NCI-H748 treated with DMSO at 0.1 percent for 48 hours (cell line): ENCODE data around the gene EXOSC1.
A peak's percentile ranks its signal among the peaks of the same experiment; 100 is the strongest.
"Not testable (repeated sequence)": the region's sequence is repeated elsewhere in the genome, so short reads cannot be mapped to it uniquely, and the experiment has no call there.

Experiments
- DNase-seq: peaks from one replicate; lab custom pipeline; 2025; lab: John Stamatoyannopoulos, UW

The EXOSC1 gene

GRCh38 chr10:97445722-97446639 is at the start of gene EXOSC1, which contains the start of gene ZDHHC16:
Gene EXOSC1, minus strand, starts transcription at chr10:97446006. Its CDS starts 21 bp downstream, at chr10:97445985.
Gene ZDHHC16, plus strand, starts transcription at chr10:97446175. Its CDS starts 5,501 bp downstream, at chr10:97451676.
- DNase-seq: peak; percentile 72

- DNase-seq: no peak
Observed at GRCh38 chr10:97494863-97495506, 49.2 kb upstream of the EXOSC1 start.

- DNase-seq: no peak
Observed at GRCh38 chr10:97494151-97494550, 48.3 kb upstream of the EXOSC1 start.

- no peak for DNase-seq
Observed at GRCh38 chr10:97490592-97490991, 44.8 kb upstream of the EXOSC1 start.

- DNase-seq: no peak
Observed at GRCh38 chr10:97485647-97486281, 40.0 kb upstream of the EXOSC1 start.

GRCh38 chr10:97483921-97484320 is 38.1 kb upstream of the EXOSC1 start:
- no peak for DNase-seq

GRCh38 chr10:97483506-97483905 is 37.7 kb upstream of the EXOSC1 start:
- DNase-seq: no peak

GRCh38 chr10:97482381-97482780 is 36.6 kb upstream of the EXOSC1 start:
- no peak for DNase-seq

GRCh38 chr10:97481071-97481470 is 35.3 kb upstream of the EXOSC1 start:
- no peak for DNase-seq

- DNase-seq: no peak
Observed at GRCh38 chr10:97479939-97480338, 34.1 kb upstream of the EXOSC1 start.

- DNase-seq: not testable (repeated sequence)
Observed at GRCh38 chr10:97479410-97479809, 33.6 kb upstream of the EXOSC1 start.

- DNase-seq: no peak
Observed at GRCh38 chr10:97475936-97476594, 30.3 kb upstream of the EXOSC1 start.

- no peak for DNase-seq
Observed at GRCh38 chr10:97474918-97475317, 29.1 kb upstream of the EXOSC1 start.

GRCh38 chr10:97468781-97469180 is 23.0 kb upstream of the EXOSC1 start:
- DNase-seq: not testable (repeated sequence)

- DNase-seq: no peak
Observed at GRCh38 chr10:97468162-97468561, 22.4 kb upstream of the EXOSC1 start.

GRCh38 chr10:97466755-97467154 is 20.9 kb upstream of the EXOSC1 start:
- DNase-seq: no peak

- no peak for DNase-seq
Observed at GRCh38 chr10:97465982-97466381, 20.2 kb upstream of the EXOSC1 start.

- DNase-seq: no peak
Observed at GRCh38 chr10:97464226-97464625, 18.4 kb upstream of the EXOSC1 start.

GRCh38 chr10:97463363-97464132 is 17.7 kb upstream of the EXOSC1 start:
- no peak for DNase-seq

- no peak for DNase-seq
Observed at GRCh38 chr10:97462309-97462708, 16.5 kb upstream of the EXOSC1 start.

GRCh38 chr10:97459933-97460332 is 14.1 kb upstream of the EXOSC1 start:
- DNase-seq: no peak
